Kidney epithelial cell (primary cell): ENCODE results near the gene NETO1. TPM values are rescaled to one million over a fixed set of nuclear protein-coding genes. Genes with fewer than 3 reads are reported as not detected.

Experiments used
- DNase-seq: peaks from one replicate; pipeline ENCODE4 v3.0.0-alpha.2; 2010; ENCODE audit warnings: low read depth
- H3K27me3 ChIP-seq: 2 replicates; pipeline ENCODE4 v1.6.0; 2011; ENCODE audit warnings: low read length; ENCODE audit not compliant: control insufficient read depth, insufficient read depth
- H3K36me3 ChIP-seq: 2 replicates; pipeline ENCODE4 v1.5.1; 2011; ENCODE audit warnings: low read length; ENCODE audit not compliant: control insufficient read depth, insufficient read depth
- H3K4me3 ChIP-seq: 2 replicates; pipeline ENCODE4 v1.5.1; 2011; ENCODE audit warnings: low read depth, mild to moderate bottlenecking, control low read depth, low read length
- total RNA-seq: library from RNA; depleted of rRNA; stranded (reverse); fragments of >200 nt; gene quantifications from 2 replicates; pipeline ENCODE4 v1.2.3, GENCODE V29; 2015
- TF ChIP-seq, protein P1 (sequence below): IDR thresholded peaks from 2 replicates; pipeline ENCODE4 v1.5.1; 2011; ENCODE audit warnings: mild to moderate bottlenecking, moderate library complexity, low read length, control low read depth, inconsistent platforms; ENCODE audit not compliant: insufficient read depth, poor library complexity, severe bottlenecking

Gene NETO1
- total RNA-seq, 1 donor from 2014 or later, result 7.5 TPM

DNA sequence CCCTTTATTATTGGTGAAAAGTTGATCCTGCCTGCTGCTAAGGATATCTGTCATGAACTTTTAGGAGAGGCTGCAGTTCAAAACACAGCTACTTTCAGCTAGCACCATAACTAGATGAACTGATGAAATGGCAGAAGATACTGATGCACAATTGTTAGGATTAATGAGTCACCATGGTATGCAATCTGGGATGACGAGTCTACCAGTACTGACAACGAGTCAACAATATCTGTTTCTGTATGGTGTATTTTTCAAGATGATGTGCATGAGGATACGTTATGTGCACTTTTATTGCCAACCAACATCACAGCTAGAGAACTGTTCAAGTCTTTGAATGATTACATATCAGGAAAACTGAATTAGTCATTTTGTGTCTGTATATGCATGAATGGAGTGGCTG lies 68.7 kb downstream of the NETO1 start:
- Histone ChIP-seq H3K4me3 (no peak overlapping the region), H3K36me3 (no peaks in the 10 kb centered on the region), H3K27me3 (no peaks in the 10 kb centered on the region)
- DNase-seq, result no peak
- TF ChIP-seq, protein P1, sequence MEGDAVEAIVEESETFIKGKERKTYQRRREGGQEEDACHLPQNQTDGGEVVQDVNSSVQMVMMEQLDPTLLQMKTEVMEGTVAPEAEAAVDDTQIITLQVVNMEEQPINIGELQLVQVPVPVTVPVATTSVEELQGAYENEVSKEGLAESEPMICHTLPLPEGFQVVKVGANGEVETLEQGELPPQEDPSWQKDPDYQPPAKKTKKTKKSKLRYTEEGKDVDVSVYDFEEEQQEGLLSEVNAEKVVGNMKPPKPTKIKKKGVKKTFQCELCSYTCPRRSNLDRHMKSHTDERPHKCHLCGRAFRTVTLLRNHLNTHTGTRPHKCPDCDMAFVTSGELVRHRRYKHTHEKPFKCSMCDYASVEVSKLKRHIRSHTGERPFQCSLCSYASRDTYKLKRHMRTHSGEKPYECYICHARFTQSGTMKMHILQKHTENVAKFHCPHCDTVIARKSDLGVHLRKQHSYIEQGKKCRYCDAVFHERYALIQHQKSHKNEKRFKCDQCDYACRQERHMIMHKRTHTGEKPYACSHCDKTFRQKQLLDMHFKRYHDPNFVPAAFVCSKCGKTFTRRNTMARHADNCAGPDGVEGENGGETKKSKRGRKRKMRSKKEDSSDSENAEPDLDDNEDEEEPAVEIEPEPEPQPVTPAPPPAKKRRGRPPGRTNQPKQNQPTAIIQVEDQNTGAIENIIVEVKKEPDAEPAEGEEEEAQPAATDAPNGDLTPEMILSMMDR, result no peak

DNA sequence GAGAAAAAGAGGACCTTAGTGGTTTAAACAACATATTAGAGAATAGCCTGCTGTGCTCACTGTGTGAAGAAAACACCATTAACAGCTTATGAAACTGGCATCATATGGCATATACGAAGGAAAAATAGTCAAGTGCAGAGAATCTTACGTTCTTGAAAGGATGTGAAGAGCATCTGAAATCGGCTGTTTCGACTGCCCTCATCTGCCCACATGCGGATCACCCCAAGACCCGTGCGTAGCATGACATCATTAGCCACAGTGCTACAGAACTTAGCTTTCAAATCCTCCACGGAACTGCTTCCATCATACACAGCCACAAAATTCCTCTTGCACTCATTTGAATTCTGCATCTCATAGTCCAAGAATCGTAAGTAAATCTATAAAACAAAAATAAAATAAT lies 84.3 kb downstream of the NETO1 start:
- H3K4me3 ChIP-seq, result no peak overlapping the region
- DNase-seq, result no peak
- H3K27me3 ChIP-seq, result no peaks in the 10 kb centered on the region
- TF ChIP-seq, protein P1, result no peak
- no peaks in the 10 kb centered on the region for H3K36me3 ChIP-seq

DNA sequence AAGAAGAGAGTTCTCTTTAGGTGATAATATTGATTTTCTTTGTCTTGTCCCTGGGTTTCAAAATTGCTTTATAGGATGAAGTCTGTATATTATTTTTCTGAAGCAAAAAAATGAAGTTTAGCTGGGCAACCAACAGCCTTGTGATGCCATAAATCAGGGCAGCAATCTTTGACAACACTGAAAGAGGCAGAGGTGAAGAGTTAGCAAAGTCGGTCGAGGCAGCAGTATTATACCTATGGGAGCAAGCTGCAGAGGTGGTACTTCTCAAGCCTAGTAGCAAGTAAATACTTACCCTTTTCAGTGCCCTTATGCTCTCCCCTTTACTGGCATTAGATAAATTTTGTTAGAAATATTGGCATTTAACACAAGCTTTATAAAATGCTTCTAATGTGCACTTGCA lies 92.9 kb downstream of the NETO1 start:
- TF ChIP-seq, protein P1, result no peak
- Histone ChIP-seq H3K27me3 (no peaks in the 10 kb centered on the region), H3K36me3 (no peaks in the 10 kb centered on the region), H3K4me3 (no peak overlapping the region)
- no peak for DNase-seq

DNA sequence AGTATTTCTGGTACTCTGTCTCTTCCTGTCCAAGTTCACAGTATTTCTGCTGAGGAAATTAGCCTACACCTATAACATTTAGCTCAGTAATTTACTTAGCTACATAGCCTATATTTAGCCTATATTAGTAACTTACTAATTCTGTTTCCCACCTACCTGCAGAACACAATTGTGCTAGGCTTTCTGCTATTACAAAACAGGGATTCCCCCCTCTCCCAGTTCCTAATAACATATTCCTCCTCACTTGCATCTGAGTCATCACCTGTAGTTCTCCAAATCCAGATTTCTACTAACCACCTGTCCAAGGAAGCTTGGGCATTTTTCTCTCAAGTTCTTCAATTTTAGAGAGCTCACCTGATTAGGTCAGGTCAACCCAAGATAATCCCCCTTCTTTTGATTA lies 94.9 kb downstream of the NETO1 start:
- Histone ChIP-seq H3K36me3 (no peaks in the 10 kb centered on the region), H3K27me3 (no peaks in the 10 kb centered on the region), H3K4me3 (no peak overlapping the region)
- no peak for DNase-seq
- TF ChIP-seq, protein P1, result no peak

DNA sequence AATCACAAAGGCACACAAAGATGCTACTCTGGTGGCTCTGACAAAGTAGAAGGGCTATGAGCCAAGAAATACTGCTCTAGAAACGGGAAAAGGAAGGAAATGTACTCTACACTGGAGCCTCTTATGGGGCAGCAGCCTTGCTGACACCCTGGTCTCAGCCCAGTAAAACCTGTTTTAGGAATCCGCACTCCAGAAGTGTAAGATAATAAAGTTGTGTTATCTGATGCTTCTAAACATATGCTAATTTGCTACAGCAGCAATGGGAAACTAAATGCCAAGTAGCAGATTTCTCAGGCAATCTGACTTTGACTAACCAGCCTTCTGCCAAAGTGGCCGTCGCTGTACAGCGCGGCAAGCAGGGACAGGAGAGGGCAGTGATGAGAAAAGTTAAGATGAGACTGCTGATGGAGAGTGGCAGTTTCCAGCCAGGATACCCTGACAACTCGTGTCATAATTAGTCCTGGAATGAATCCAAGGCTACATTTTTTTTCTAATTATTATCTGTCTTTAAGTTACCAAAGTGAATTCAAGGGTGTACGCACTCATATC lies 99.0 kb downstream of the NETO1 start:
- Histone ChIP-seq H3K4me3 (no peak overlapping the region), H3K36me3 (no peaks in the 10 kb centered on the region), H3K27me3 (no peaks in the 10 kb centered on the region)
- TF ChIP-seq, protein P1, result no peak
- DNase-seq, result no peak

DNA sequence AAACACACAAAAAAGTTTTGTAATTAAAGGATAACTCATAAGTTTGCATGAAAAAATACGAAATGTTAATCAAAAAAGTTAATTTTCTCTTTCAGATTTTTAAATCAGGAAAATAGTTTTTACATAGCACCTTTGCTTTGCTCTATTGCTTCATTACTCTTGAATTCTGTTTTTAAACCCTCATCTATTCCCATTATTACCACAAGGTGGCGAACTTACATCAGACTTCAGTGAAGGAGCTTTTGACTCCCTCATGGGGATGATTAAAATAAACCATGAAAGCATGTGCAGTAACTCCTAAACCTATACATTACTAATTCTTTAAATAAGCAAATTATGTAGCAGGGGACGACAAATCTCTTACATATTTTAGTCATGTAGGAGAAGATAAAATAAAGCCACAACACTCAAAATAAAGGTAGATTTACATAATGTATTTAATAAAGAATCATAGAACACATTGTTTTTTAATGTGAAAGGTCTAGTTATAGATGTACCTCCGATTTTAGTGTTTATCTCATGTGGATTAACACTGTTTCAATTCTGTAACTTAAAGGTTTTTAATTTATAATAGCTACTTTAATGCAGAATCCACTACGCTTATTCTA lies 105.2 kb downstream of the NETO1 start:
- Histone ChIP-seq H3K27me3 (no peaks in the 10 kb centered on the region), H3K4me3 (no peak overlapping the region), H3K36me3 (no peaks in the 10 kb centered on the region)
- no peak for DNase-seq
- TF ChIP-seq, protein P1, result peak; percentile 56
